GM19324 (cell line): ENCODE results near the gene DPH3.
A peak's percentile ranks its signal among the peaks of the same experiment; 100 is the strongest.

Experiments used
- ATAC-seq: cut with Tn5 transposase; IDR thresholded peaks from one replicate; pipeline ENCODE4 v1.9.1; 2021; ENCODE audit warnings: mild to moderate bottlenecking, moderate library complexity; ENCODE audit not compliant: unreplicated experiment, low FRiP score

The DPH3 gene

DNA sequence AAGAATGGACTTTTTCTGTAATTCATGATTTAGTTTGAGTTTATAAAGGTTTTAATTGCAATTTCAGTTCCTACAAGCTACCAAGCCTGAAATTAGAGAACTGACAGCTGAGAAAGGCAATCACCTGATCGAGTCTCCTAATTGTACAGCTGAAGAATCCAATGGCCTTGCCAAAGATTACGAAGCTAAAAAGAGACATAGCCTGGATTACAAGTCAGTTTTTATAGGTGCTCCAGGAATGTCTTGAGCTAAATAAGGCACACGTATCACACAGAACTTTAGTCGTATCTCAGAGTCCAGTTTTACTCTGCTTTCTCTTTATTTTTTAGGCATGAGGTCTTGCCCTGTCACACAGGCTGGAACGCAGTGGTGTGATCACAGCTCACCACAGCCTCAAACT lies 6.6 kb downstream of the DPH3 start:
- no peak for ATAC-seq

GRCh38 chr3:16257309-16257708 lies 7.4 kb downstream of the DPH3 start:
- no peak for ATAC-seq

- no peak for ATAC-seq
Measured at GRCh38 chr3:16255726-16256125, 9.0 kb downstream of the DPH3 start.

DNA sequence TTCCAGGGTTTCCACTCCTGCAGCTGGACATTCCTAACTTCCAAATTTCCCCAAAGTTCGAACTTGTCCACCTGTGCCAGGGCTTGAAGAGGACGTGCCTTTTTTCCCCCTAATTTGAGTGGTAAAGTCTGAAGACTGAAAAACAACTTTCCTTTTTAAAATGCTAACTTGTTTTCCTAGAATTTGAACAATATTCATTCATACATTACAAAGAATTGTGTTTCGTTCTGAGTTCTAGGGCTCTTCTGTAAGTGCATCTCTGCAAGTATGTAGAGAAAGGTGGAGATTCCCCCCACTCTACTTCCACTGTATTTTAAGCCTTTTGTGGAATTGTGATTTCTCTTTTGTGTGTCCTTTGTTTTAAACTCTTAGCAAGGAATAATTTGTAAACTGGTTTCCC lies 9.4 kb downstream of the DPH3 start:
- ATAC-seq = no peak

GRCh38 chr3:16254916-16255315 lies 9.8 kb downstream of the DPH3 start:
- no peak for ATAC-seq

- no peak for ATAC-seq
Measured at GRCh38 chr3:16253601-16254000, 11.1 kb downstream of the DPH3 start.

- ATAC-seq = no peak
Measured at GRCh38 chr3:16252988-16253387, 11.8 kb downstream of the DPH3 start.

- peak; percentile 49 for ATAC-seq
Measured at GRCh38 chr3:16252243-16252978, 12.3 kb downstream of the DPH3 start.

DNA sequence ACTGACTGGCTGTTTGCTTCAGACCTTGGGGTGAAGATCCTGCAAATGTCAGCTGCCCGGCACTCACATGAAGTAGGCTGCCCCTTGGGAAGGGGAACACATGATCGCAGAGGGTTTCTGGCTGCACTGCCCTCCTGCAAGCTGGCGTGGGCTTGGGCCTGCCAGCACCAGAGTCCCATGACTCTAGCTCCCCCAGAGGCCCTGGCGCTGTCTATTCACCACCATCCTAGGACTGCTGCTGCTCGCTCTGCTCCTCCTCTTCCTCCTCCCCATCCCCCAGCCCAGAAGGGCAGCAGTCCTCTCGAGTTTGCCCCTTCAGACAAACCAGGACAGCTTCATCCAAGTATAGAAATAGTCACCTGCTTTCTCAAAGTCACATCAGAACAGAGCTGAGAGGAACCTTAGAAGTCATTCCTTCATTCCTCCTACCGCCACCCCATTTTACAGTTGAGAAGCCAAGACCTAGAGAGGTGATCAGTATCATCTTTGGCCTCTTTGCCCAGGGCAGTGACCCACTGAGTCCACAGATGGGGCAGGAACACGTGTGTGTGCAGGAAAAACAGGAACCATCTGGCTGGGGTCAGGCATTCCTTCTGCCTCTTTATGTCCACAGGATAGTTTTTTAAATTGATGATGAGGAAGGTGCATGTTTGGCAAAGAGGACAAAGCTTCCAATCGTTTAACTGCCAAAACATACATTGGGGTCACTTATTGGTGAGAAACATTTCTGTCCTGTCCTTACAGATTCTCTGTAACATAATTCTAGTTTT lies 13.2 kb downstream of the DPH3 start:
- ATAC-seq = no peak

DNA sequence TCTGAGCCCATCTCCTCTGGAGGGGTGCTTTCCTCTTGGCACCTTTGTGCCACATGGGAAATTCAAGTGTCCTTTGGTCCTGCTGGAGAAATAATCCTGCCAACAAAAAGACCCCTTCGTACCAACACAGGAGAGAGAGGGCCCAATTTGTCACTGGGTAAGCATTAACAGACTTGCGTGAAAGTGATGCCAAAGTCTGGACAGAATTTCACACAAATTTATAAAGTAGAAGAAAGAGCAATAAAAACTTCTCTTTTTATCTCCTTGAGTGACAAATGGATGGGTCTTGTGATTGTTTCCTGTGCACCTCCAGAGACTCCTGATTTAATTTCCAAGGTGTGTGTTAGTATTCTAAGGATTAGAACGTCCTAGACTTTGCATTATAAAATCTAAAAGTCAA lies 14.9 kb downstream of the DPH3 start:
- ATAC-seq = no peak

- no peak for ATAC-seq
Measured at GRCh38 chr3:16249336-16249735, 15.4 kb downstream of the DPH3 start.

GRCh38 chr3:16248556-16248955 lies 16.2 kb downstream of the DPH3 start:
- no peak for ATAC-seq

- peak; percentile 76 for ATAC-seq
Measured at GRCh38 chr3:16247282-16248061, 17.3 kb downstream of the DPH3 start.

- ATAC-seq = no peak
Measured at GRCh38 chr3:16245609-16246008, 19.1 kb downstream of the DPH3 start.

DNA sequence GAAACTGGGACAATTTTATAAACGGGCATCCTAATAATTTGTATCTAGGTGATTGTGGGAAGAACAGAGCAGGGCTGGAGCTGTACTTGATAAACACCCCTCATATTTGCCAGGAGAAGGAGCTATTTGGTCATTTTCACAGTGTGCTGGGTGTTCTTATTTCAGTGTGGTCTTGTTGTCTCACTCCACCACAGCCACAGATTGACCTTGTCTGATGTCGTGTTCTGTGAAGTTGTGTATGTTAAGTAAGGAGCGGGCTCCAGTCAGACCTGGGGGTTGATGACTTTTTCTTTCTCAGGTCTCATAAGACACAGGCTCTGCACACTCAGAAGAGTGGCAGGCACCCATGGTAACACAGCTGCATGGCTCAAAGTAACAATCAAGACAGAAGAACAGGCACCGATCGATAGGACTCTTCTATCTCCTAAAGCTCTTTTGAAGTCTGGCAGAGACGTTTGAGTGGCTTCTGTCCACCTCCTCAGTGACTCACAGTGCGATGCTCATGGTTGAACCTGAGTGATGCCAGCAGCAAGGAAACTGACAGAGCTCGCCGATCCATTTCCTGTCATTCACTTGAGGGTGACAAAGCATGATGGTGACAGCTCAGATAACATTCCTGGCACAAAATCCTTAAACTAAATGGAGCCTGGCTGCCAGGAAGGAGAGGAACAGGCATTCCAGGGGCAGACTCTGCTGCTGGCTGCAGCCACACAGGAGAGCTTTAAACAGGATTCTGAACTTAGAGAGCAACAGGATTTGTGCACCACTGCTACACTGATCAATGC lies 20.8 kb downstream of the DPH3 start:
- no peak for ATAC-seq

GRCh38 chr3:16242177-16242576 lies 22.6 kb downstream of the DPH3 start:
- no peak for ATAC-seq

- ATAC-seq = no peak
Measured at GRCh38 chr3:16241225-16241624, 23.5 kb downstream of the DPH3 start.

DNA sequence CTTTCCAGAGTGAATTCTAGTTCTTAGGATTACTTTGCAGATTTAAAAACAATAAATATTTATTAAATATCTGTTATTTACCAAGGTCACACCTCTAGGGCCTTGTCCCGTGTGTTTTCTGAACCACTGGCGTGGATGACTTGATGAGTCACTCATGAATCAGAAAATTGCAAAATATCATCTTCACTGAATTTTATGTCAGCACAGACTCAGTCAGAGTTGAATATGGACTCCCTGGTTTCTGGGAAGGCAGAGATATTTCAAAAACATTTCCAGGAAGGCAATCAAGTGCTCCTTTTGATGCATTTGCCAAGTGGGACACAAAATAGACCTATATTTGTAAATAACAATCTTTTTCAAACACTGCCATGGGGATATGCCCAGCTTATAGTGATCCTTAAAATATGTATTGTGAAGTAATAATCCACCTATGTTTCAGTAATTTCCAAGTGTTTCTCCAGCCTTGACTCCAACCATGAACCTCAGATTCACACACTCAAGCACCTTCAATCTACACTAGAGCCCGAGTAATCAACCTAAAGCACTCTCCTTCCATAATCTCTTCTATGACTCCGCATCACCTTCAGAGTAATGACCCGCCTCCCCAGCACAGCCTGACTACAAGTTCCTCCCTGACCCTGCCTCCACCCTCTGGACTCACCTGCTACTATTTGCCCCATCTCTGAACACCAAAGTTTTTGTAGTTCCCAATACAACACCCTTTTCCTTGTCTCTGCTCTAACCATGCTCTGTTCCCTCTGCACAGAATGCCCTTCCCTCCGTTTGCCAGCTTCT lies 24.3 kb downstream of the DPH3 start:
- no peak for ATAC-seq

- ATAC-seq = no peak
Measured at GRCh38 chr3:16239780-16240179, 25.0 kb downstream of the DPH3 start.
